ENCODE data around the gene PDE4D. TPM values are rescaled to one million over a fixed set of nuclear protein-coding genes. Genes with fewer than 3 reads are reported as not detected.

PDE4D gene
- total RNA-seq, 1 experiment from 2014 or later: 2.4 TPM

- DNase-seq (ENCODE audit: low read depth, low spot score) (no peak), ATAC-seq (no peak)
- TF ChIP-seq POLR2AphosphoS5 (IDR thresholded peaks at IDR 0.05; ENCODE audit: low read depth, low read length) (no peak), REST (IDR thresholded peaks at IDR 0.05; ENCODE audit: insufficient read depth in 1 of 2, low read depth in 2 of 2, low read length in 1 of 2) (no peak), TCF7L2 (IDR thresholded peaks at IDR 0.05; ENCODE audit: low read depth, low read length) (no peak), SIN3A (IDR thresholded peaks at IDR 0.05; ENCODE audit: borderline replicate concordance, insufficient read depth, low read depth, low read length) (no peak)
- TF ChIP-seq, protein P1, sequence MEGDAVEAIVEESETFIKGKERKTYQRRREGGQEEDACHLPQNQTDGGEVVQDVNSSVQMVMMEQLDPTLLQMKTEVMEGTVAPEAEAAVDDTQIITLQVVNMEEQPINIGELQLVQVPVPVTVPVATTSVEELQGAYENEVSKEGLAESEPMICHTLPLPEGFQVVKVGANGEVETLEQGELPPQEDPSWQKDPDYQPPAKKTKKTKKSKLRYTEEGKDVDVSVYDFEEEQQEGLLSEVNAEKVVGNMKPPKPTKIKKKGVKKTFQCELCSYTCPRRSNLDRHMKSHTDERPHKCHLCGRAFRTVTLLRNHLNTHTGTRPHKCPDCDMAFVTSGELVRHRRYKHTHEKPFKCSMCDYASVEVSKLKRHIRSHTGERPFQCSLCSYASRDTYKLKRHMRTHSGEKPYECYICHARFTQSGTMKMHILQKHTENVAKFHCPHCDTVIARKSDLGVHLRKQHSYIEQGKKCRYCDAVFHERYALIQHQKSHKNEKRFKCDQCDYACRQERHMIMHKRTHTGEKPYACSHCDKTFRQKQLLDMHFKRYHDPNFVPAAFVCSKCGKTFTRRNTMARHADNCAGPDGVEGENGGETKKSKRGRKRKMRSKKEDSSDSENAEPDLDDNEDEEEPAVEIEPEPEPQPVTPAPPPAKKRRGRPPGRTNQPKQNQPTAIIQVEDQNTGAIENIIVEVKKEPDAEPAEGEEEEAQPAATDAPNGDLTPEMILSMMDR (IDR thresholded peaks at IDR 0.05): no peak
- no peaks in the 10 kb centered on the region for H3K4me1 ChIP-seq (ENCODE audit: control insufficient read depth, insufficient read depth, low read length)
- in situ Hi-C loops (cut with HindIII; ENCODE audit: low pct_unique_long_range_greater_than_20kb, low sequenced_read_pairs) (no loop called here), intact Hi-C loops (cut with micrococcal nuclease; ENCODE audit: unreplicated experiment) (no loop called here)
- H3K36me3 ChIP-seq (ENCODE audit: control insufficient read depth, insufficient read depth, low read length): no peaks in the 10 kb centered on the region
- ChIA-PET POLR2A (no interaction called here), CTCF (interaction anchor here (0.5 kb wide), 1 partner anchor 359 kb away, joined by 7 read pairs; no protein-coding TSS in a partner anchor)
- no peak overlapping the region for H3K4me3 ChIP-seq (ENCODE audit: low read depth in 2 of 2, low read length in 2 of 2)
- no peaks in the 10 kb centered on the region for H3K9me3 ChIP-seq (ENCODE audit: control insufficient read depth, insufficient read depth, low read depth, low read length)
- H3K27me3 ChIP-seq (ENCODE audit: control insufficient read depth, insufficient read depth, low read length): peaks cover 3% of the 10 kb centered on the region; the same call in 1 of the 2 replicates
- no peak overlapping the region for H3K27ac ChIP-seq (ENCODE audit: low read length)
- BruUV-seq (replicated peaks): no TSS peak
Observed at GRCh38 chr5:59128646-59129290, 764.8 kb downstream of the PDE4D start.

- Histone ChIP-seq H3K36me3 (ENCODE audit: control insufficient read depth, insufficient read depth, low read length) (no peaks in the 10 kb centered on the region), H3K4me3 (ENCODE audit: low read depth in 2 of 2, low read length in 2 of 2) (no peak overlapping the region; a peak in 1 of 4 replicates), H3K27ac (ENCODE audit: low read length) (no peak overlapping the region), H3K27me3 (ENCODE audit: control insufficient read depth, insufficient read depth, low read length) (peaks cover 3% of the 10 kb centered on the region; the same call in 1 of the 2 replicates), H3K4me1 (ENCODE audit: control insufficient read depth, insufficient read depth, low read length) (no peaks in the 10 kb centered on the region), H3K9me3 (ENCODE audit: control insufficient read depth, insufficient read depth, low read depth, low read length) (no peaks in the 10 kb centered on the region)
- in situ Hi-C loops (cut with HindIII; ENCODE audit: low pct_unique_long_range_greater_than_20kb, low sequenced_read_pairs) (no loop called here), intact Hi-C loops (cut with micrococcal nuclease; ENCODE audit: unreplicated experiment) (no loop called here)
- POLR2A ChIA-PET: no interaction called here
- BruUV-seq (replicated peaks): no TSS peak
- TF ChIP-seq TCF7L2 (IDR thresholded peaks at IDR 0.05; ENCODE audit: low read depth, low read length) (no peak), REST (IDR thresholded peaks at IDR 0.05; ENCODE audit: insufficient read depth in 1 of 2, low read depth in 2 of 2, low read length in 1 of 2) (peak; percentile 42 to 58; a peak in 3 of 4 replicates)
- ATAC-seq: 0 out of 2 replicates have a peak, but pooled peaks have one; percentile 12
- CTCF ChIA-PET: no interaction called here
- no peak for DNase-seq (ENCODE audit: low read depth, low spot score)
Observed at GRCh38 chr5:59126708-59127573, 766.6 kb downstream of the PDE4D start.
